GM19023 (cell line): ENCODE data around the gene ULK4.

Experiments used
- ATAC-seq: cut with Tn5 transposase; IDR thresholded peaks from one replicate; pipeline ENCODE4 v1.9.1; 2021; ENCODE audit warnings: mild to moderate bottlenecking, moderate library complexity; ENCODE audit not compliant: unreplicated experiment

The ULK4 gene

DNA sequence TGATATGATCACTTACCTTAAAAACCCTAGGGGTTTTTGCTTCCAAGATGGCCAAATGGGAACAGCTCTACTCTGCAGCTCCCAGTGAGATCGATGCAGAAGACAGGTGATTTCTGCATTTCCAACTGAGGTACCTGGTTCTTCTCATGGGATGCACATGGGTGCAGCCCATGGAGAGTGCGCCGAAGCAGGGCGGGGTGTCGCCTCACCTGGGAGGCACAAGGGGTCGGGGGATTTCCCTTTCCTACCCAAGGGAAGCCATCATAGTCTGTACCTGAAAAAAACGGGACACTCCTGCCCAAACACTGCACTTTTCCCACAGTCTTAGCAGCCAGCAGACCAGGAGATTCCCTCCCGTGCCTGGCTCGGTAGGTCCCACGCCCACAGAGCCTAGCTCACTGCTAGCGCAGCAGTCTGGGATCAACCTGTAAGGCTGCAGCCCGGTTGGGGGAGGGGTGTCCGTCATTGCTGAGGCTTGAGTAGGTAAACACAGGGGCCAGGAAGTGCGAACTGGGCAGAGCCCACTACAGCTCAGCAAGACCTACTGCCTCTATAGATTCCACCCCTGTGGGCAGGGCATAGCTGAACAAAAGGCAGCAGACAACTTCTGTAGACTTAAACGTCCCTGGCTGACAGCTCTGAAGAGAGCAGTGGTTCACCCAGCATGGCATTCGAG is 684.0 kb downstream of the ULK4 start:
- ATAC-seq, result no peak

- ATAC-seq, result no peak
Observed at GRCh38 chr3:41276191-41276590, 685.7 kb downstream of the ULK4 start.

DNA sequence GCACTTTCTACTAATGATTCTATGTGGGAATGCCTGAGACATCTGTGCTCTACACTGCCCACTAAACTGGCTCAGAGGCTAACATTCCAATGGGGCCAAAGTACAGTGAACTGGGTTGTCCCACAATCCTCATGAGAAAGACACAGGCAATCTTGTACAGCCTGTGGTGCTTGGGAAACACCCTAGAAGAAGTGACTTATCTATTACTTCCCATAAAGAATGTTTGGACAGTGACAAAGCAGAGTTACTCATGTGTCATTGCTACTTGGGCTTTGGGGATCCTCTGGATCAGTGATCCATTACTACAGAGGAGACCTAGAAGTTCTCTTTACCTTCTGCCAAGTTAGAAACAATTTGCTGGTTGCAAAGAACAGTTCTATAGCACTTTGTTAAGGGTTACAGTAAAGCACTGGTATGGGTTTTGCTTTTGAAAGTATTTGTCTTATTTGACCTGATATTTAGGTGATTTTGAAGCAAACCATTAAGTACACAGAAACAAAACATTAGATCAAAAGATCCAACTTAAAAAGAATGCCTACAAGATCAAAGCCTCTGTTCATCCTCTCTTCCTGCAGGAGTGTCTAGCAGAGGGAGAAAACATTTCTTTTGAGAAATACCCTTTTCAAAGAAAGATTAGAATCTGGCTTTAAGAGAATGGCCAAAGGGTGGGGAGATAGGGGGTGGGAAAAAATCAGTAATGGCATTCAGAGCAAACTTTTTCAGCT is 686.8 kb downstream of the ULK4 start:
- ATAC-seq, result no peak

GRCh38 chr3:41272667-41273066 is 689.2 kb downstream of the ULK4 start:
- no peak for ATAC-seq

- ATAC-seq, result no peak
Observed at GRCh38 chr3:41267975-41268640, 693.8 kb downstream of the ULK4 start.

- no peak for ATAC-seq
Observed at GRCh38 chr3:41265823-41266273, 696.1 kb downstream of the ULK4 start.

- no peak for ATAC-seq
Observed at GRCh38 chr3:41265011-41265545, 696.8 kb downstream of the ULK4 start.

- ATAC-seq, result no peak
Observed at GRCh38 chr3:41260063-41260450, 701.8 kb downstream of the ULK4 start.

DNA sequence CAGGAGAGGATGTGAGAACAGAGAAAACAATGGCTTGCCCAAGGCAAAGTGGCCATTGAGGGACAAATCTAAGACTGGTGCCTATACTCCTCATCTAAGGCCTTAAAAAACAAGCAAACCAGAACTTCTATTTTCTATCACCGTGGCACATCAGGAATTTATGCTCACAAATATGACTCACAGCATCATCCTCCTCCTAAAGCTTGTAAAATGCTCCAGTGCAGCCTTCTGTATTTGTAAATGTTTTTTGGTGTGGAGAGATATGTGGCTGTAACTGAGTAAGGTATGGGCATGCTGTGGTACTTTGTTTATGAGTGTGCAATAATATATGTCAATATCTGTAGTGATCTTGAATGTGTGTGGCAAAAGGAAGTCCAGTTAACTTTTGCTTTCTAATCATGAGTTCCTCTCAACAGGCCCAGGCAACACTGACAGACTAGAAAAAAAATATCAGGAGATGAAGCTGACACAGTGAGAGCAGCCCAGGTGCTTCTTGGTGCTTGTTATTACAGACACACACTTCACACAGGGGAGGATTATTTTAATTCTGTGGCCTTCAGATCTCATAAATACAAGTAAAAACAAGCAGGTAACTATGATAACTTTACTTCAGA is 702.3 kb downstream of the ULK4 start:
- ATAC-seq, result no peak

DNA sequence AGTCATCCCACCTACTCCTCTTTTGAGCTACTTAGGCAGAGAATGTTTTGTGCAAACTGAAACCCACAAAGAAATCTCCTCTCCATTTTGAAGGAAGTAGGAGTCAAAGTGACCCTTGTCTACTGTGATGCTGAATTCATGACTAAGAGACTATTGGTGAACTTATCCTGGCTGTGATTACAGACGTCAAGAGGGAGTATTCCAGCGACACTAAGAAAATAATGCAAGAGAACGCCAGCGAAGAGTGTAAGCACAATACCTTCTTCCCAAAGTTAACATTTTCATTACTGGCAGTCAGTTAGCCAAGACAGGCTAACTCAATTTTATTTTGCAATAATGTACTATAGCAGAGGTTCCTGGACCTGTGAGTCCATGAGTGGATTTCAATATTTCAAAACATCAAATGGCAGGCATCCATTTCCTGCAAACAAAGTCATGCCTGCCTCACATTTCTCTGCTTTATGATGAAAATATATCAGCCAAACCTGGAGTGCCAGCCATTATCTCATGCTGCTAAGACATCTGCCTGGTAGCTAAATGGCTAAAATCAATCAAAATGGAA is 703.6 kb downstream of the ULK4 start:
- ATAC-seq, result no peak

- no peak for ATAC-seq
Observed at GRCh38 chr3:41251593-41251992, 710.3 kb downstream of the ULK4 start.

GRCh38 chr3:41250825-41251224 is 711.1 kb downstream of the ULK4 start:
- no peak for ATAC-seq

- ATAC-seq, result no peak
Observed at GRCh38 chr3:41249318-41249717, 712.6 kb downstream of the ULK4 start.

GRCh38 chr3:41248525-41248924 is 713.4 kb downstream of the ULK4 start:
- ATAC-seq, result no peak

DNA sequence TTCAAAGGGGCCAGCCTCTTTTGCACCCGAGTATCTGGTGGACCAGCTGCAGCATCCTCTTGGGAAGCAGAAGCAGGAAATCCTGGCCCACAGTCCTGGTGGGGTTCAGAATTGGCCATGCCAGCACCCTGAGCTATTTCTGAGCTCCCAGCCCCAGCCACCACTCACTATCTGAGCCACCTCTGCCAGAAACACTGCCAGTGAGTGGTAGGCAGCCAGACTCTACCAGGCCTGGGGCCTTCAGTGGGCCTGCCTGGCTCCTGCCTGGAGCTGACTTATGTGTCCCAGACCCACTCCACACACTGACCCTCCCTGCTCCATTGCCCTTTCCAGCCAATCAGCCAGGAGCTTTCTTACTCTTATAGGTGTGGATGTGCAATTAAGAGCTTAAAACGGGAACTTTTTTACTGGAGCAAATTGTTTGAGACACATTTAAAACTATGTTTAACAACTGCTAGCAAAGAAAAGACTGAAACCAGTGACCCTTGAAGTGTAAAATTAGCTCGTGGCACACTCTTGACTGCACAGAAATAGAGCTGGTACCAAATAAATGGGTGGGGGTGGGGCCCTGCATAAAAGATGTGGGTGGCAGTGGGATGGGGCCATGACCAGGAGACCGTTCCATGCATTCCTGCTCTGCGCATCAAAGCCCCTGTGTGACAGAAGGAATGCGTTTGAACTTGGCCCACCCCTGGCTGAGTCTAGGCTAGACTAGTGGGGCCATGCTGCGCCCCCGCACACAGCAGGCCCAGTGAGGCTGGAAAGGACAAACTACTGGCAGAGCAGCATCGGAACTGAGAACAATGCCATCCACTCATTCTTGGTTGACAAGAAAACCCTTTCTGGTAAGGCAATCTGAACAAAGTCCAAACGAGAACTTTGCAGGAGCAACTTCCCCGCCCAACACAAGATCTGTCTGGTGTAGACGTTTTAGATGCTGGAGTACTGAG is 714.6 kb downstream of the ULK4 start:
- ATAC-seq, result no peak

DNA sequence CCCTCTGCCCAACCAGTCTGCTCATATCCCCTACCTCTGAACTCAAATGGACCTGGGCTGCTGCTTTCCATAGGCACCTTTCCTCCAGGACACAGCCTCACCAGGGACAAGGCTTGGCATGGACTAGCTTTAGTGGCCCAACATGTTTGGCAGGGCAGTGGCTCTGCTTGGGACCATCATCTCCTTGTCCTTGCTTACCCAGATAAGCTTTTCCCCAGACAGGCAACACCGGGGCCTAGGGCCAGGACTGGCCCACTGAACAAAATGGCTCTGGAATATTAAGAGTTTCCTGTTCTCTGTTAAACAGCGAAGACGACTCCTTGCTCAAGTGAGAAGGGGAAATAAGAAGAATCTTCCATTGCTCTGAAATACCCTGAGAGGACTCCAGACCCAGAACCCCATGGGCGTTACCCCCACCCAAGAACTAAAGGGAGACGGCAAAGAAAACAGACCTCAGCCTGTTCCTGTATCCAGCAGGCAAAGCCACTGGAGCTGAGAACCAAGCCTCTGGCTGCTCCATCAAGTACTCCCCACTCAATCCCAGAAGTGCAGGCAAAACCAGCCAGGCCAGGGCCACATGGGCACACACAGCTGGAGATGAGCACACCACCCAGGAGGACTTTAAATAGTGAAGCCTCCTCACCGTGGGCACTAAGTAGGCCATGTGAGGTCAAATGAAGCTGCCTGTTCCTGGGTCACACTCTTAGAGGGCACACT is 717.1 kb downstream of the ULK4 start:
- no peak for ATAC-seq

GRCh38 chr3:41243183-41243582 is 718.7 kb downstream of the ULK4 start:
- no peak for ATAC-seq

GRCh38 chr3:41241800-41242571 is 719.9 kb downstream of the ULK4 start:
- ATAC-seq, result no peak
